ENCODE data around the gene ITGB7.

DNA sequence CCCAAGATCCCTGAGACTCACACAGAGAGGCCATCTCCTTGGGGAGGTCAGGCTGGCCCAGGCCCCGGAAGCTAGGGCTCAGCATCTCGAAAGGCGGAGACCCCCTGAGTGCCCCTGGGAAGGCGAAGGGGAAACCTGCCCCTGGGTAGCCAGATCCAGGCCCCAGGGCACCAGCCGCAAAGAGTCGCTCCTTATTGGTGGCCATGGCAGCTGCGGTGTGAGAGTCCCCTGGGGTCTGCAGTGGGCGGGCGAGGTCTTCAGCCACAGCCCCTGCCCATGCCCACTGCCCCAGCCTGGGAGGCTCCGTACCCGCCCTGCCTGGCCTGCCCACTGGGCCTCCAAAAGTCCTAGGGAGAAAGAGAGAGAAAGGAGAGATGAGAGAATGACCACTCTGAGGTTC lies 20.3 kb upstream of the ITGB7 start:
- TF ChIP-seq CTCF (IDR thresholded peaks at IDR 0.05) (no peak), POLR2A (IDR thresholded peaks at IDR 0.05) (no peak)

Data from lower leg skin (tissue), 3 donors.